ENCODE measurements around the gene AVPI1. TPM values are rescaled to one million over a fixed set of nuclear protein-coding genes. Genes with fewer than 3 reads are reported as not detected.
"Not testable (repeated sequence)": the region's sequence is repeated elsewhere in the genome, so short reads cannot be mapped to it uniquely, and the experiment has no call there.

Gene AVPI1
- total RNA-seq, 2 experiments from 2014 or later: 1.8 to 1.9 TPM

- ChIA-PET POLR2A (interaction anchor here (1.1 kb wide), 1 partner anchor 10 kb away, joined by 3 read pairs; no protein-coding TSS in a partner anchor), CTCF (interaction anchor here (1.9 kb wide), 1 partner anchor 34 kb away, joined by 6 read pairs; no protein-coding TSS in a partner anchor)
- DNase-seq: no peak
- H3K27me3 Mint-ChIP-seq: no peaks in the 10 kb centered on the region
- H3K27ac Mint-ChIP-seq: no peak overlapping the region
- H3K4me3 Mint-ChIP-seq: no peak overlapping the region
- peaks cover 39% of the 10 kb centered on the region for H3K36me3 Mint-ChIP-seq (ENCODE audit: low read depth)
- no peaks in the 10 kb centered on the region for H3K4me1 Mint-ChIP-seq
- no peaks in the 10 kb centered on the region for H3K9me3 Mint-ChIP-seq
Observed at GRCh38 chr10:97667463-97667862, 19.6 kb downstream of the AVPI1 start.

- Mint-ChIP-seq H3K9me3 (no peaks in the 10 kb centered on the region), H3K4me3 (no peak overlapping the region), H3K4me1 (no peaks in the 10 kb centered on the region), H3K27ac (no peak overlapping the region), H3K27me3 (no peaks in the 10 kb centered on the region), H3K36me3 (ENCODE audit: low read depth) (peaks cover 40% of the 10 kb centered on the region)
- ChIA-PET CTCF (no interaction called here), POLR2A (interaction anchor here (1.1 kb wide), 1 partner anchor 9 kb away, joined by 3 read pairs; no protein-coding TSS in a partner anchor)
- DNase-seq: no peak
Observed at GRCh38 chr10:97666992-97667391, 20.0 kb downstream of the AVPI1 start.

- H3K27ac Mint-ChIP-seq: no peak overlapping the region
- no peaks in the 10 kb centered on the region for H3K9me3 Mint-ChIP-seq
- H3K4me3 Mint-ChIP-seq: no peak overlapping the region
- no peaks in the 10 kb centered on the region for H3K27me3 Mint-ChIP-seq
- POLR2A ChIA-PET: no interaction called here
- H3K36me3 Mint-ChIP-seq (ENCODE audit: low read depth): peaks cover 32% of the 10 kb centered on the region
- DNase-seq: no peak
- CTCF ChIA-PET: no interaction called here
- H3K4me1 Mint-ChIP-seq: no peaks in the 10 kb centered on the region
Observed at GRCh38 chr10:97664282-97664850, 22.7 kb downstream of the AVPI1 start.

GRCh38 chr10:97659589-97659988, 27.5 kb downstream of the AVPI1 start:
- H3K4me1 Mint-ChIP-seq: no peaks in the 10 kb centered on the region
- H3K4me3 Mint-ChIP-seq: no peak overlapping the region
- no peaks in the 10 kb centered on the region for H3K27me3 Mint-ChIP-seq
- H3K36me3 Mint-ChIP-seq (ENCODE audit: low read depth): peaks cover 41% of the 10 kb centered on the region
- ChIA-PET CTCF (no interaction called here), POLR2A (no interaction called here)
- H3K27ac Mint-ChIP-seq: no peak overlapping the region
- no peaks in the 10 kb centered on the region for H3K9me3 Mint-ChIP-seq
- no peak for DNase-seq

GRCh38 chr10:97656777-97657176, 30.3 kb downstream of the AVPI1 start:
- Mint-ChIP-seq H3K4me1 (no peaks in the 10 kb centered on the region), H3K4me3 (no peak overlapping the region), H3K36me3 (ENCODE audit: low read depth) (peaks cover 42% of the 10 kb centered on the region), H3K27me3 (no peaks in the 10 kb centered on the region), H3K9me3 (no peaks in the 10 kb centered on the region), H3K27ac (no peak overlapping the region)
- no peak for DNase-seq
- ChIA-PET CTCF (no interaction called here), POLR2A (interaction anchor here (1.3 kb wide), 1 partner anchor 18 kb away, joined by 3 read pairs; no protein-coding TSS in a partner anchor)

GRCh38 chr10:97651773-97652172, 35.3 kb downstream of the AVPI1 start:
- ChIA-PET POLR2A (no interaction called here), CTCF (no interaction called here)
- Mint-ChIP-seq H3K27me3 (no peaks in the 10 kb centered on the region), H3K9me3 (no peaks in the 10 kb centered on the region), H3K27ac (no peak overlapping the region), H3K36me3 (ENCODE audit: low read depth) (peaks cover 34% of the 10 kb centered on the region), H3K4me3 (no peak overlapping the region), H3K4me1 (peaks cover 22% of the 10 kb centered on the region)
- no peak for DNase-seq

- H3K9me3 Mint-ChIP-seq: no peaks in the 10 kb centered on the region
- ChIA-PET CTCF (no interaction called here), POLR2A (no interaction called here)
- no peaks in the 10 kb centered on the region for H3K27me3 Mint-ChIP-seq
- no peak overlapping the region for H3K4me3 Mint-ChIP-seq
- DNase-seq: no peak
- no peak overlapping the region for H3K27ac Mint-ChIP-seq
- peaks cover 22% of the 10 kb centered on the region for H3K4me1 Mint-ChIP-seq
- peaks cover 30% of the 10 kb centered on the region for H3K36me3 Mint-ChIP-seq (ENCODE audit: low read depth)
Observed at GRCh38 chr10:97650726-97651125, 36.3 kb downstream of the AVPI1 start.

- not testable (repeated sequence) for DNase-seq, H3K9me3 Mint-ChIP-seq, H3K27me3 Mint-ChIP-seq, H3K4me3 Mint-ChIP-seq
- Mint-ChIP-seq H3K27ac (peak overlapping the region; percentile 76), H3K4me1 (peaks cover 22% of the 10 kb centered on the region), H3K36me3 (ENCODE audit: low read depth) (peaks cover 39% of the 10 kb centered on the region)
- POLR2A ChIA-PET: interaction anchor here (0.9 to 1.9 kb wide), 3 partner anchors 9 to 13 kb away, joined by 3 to 9 read pairs (median 3); partner anchors contain the start of gene PI4K2A
- CTCF ChIA-PET: interaction anchor here (0.7 kb wide), 1 partner anchor 9 kb away, joined by 3 read pairs; the partner anchor contains the start of gene PI4K2A
Observed at GRCh38 chr10:97649405-97649750, 37.7 kb downstream of the AVPI1 start.

GRCh38 chr10:97648562-97649404, 38.3 kb downstream of the AVPI1 start:
- H3K4me3 Mint-ChIP-seq: no peak overlapping the region
- peaks cover 37% of the 10 kb centered on the region for H3K36me3 Mint-ChIP-seq (ENCODE audit: low read depth)
- H3K4me1 Mint-ChIP-seq: peaks cover 22% of the 10 kb centered on the region
- DNase-seq: peak; percentile 46
- ChIA-PET CTCF (interaction anchor here (0.7 kb wide), 2 partner anchors 9 to 27 kb away, joined by 3 read pairs; partner anchors contain the start of gene PI4K2A), POLR2A (interaction anchor here (0.9 to 1.9 kb wide), 3 partner anchors 9 to 12 kb away, joined by 3 to 9 read pairs (median 3); partner anchors contain the start of gene PI4K2A)
- no peaks in the 10 kb centered on the region for H3K27me3 Mint-ChIP-seq
- H3K27ac Mint-ChIP-seq: peak overlapping the region; percentile 76
- no peaks in the 10 kb centered on the region for H3K9me3 Mint-ChIP-seq

- Mint-ChIP-seq H3K4me3 (no peak overlapping the region), H3K27ac (no peak overlapping the region), H3K27me3 (no peaks in the 10 kb centered on the region), H3K4me1 (peaks cover 31% of the 10 kb centered on the region), H3K9me3 (no peaks in the 10 kb centered on the region), H3K36me3 (ENCODE audit: low read depth) (peaks cover 32% of the 10 kb centered on the region)
- ChIA-PET POLR2A (interaction anchor here (0.9 kb wide), 1 partner anchor 30 kb away, joined by 3 read pairs; no protein-coding TSS in a partner anchor), CTCF (interaction anchor here (1.0 kb wide), 1 partner anchor 62 kb away, joined by 3 read pairs; no protein-coding TSS in a partner anchor)
- DNase-seq: no peak
Observed at GRCh38 chr10:97647556-97647955, 39.5 kb downstream of the AVPI1 start.

- ChIA-PET CTCF (interaction anchor here (1.4 kb wide), 1 partner anchor 57 kb away, joined by 4 read pairs; no protein-coding TSS in a partner anchor), POLR2A (no interaction called here)
- peaks cover 43% of the 10 kb centered on the region for H3K4me1 Mint-ChIP-seq
- no peak overlapping the region for H3K4me3 Mint-ChIP-seq
- DNase-seq: no peak
- no peak overlapping the region for H3K27ac Mint-ChIP-seq
- H3K9me3 Mint-ChIP-seq: no peaks in the 10 kb centered on the region
- H3K27me3 Mint-ChIP-seq: no peaks in the 10 kb centered on the region
- H3K36me3 Mint-ChIP-seq (ENCODE audit: low read depth): peaks cover 31% of the 10 kb centered on the region
Observed at GRCh38 chr10:97644936-97645335, 42.1 kb downstream of the AVPI1 start.

- H3K27me3 Mint-ChIP-seq: no peaks in the 10 kb centered on the region
- peaks cover 31% of the 10 kb centered on the region for H3K36me3 Mint-ChIP-seq (ENCODE audit: low read depth)
- no peaks in the 10 kb centered on the region for H3K9me3 Mint-ChIP-seq
- POLR2A ChIA-PET: no interaction called here
- H3K4me1 Mint-ChIP-seq: peaks cover 32% of the 10 kb centered on the region
- no peak overlapping the region for H3K4me3 Mint-ChIP-seq
- CTCF ChIA-PET: no interaction called here
- H3K27ac Mint-ChIP-seq: peak overlapping the region; percentile 21
- DNase-seq: no peak
Observed at GRCh38 chr10:97643441-97643985, 43.5 kb downstream of the AVPI1 start.
